Renal cortex interstitium (tissue), 11 donors: ENCODE data around the gene TBC1D4. TPM values are rescaled to one million over a fixed set of nuclear protein-coding genes. Genes with fewer than 3 reads are reported as not detected.

Experiments
- DNase-seq, 11 donors: peaks; one replicate each; pipeline ENCODE4 v3.0.0-alpha.2; 2013; ENCODE audit warnings: low read depth in 9 of 11, low spot score in 4 of 11; ENCODE audit errors: extremely low read depth in 1 of 11
- polyA plus RNA-seq, 3 donors: library from polyadenylated mRNA; unstranded; fragments of 120-200 nt; gene quantifications; one replicate each; pipeline ENCODE4 v1.2.1, GENCODE V29; 2013; ENCODE audit not compliant: insufficient read length in 3 of 3

Gene TBC1D4
- polyA plus RNA-seq, 3 donors, result 45.6 to 59.9 (median 47.5) TPM

- DNase-seq, result no peak
Observed at GRCh38 chr13:75404726-75405125, 77.2 kb downstream of the TBC1D4 start.

DNA sequence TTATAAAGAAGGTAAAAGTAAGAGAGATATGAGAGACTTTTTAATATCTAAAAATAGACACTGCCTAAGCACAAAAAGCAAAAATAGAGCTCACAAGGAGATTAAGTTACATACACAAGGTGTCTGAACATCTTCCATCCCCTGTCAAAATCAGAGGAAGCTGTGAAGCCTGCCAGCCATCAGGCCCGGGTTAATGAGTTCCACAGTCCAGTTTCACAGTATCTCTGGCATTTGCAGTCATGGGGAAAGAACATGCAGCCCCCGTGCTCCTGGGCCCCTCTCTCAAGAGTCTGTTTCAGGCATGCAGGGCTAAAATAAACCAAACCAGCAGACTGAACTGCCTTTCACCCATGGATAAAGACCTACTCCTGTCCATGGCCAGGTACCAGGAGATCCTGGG lies 79.2 kb downstream of the TBC1D4 start:
- peak in 6 of 11 donors; percentile 46 to 75 (median 63) for DNase-seq

GRCh38 chr13:75400775-75401174 lies 81.2 kb downstream of the TBC1D4 start:
- no peak for DNase-seq

DNA sequence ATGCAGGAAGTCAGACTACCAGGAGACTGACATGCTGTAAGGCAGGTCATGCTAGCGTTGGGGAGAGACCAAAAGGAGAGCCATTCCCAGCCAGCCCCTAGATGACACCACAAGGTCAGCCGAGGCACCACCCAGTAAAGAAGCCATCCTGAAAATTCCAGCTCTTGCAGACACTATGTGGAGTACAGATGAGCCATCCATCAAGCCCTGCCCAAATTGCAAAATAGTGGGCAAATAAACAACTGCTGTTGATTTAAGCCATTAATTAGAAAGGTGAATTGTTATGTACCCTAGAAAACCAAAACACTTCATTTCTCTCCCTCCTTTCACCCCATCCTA lies 82.1 kb downstream of the TBC1D4 start:
- DNase-seq, result no peak

GRCh38 chr13:75399168-75399878 lies 82.6 kb downstream of the TBC1D4 start:
- DNase-seq, result peak in 1 of 11 donors; percentile 36

DNA sequence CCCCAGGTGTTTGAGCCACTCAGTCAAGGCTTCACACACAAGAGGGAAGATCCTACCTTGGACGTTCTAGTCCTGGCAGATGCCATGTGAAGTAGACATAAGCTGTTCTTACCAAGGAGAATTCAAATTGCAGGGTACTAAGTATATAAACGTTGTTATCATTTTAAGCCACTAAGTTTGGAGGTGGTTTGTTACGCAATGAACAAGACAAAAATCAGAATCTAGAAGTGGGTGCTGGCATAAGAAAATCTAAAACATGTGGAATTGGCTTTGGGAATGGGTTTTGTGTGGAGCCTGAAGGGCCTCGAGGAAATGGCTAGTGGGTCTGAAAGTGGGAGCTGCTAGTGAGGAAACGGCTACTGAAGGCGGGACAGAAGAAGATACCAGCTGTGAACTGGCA lies 83.9 kb downstream of the TBC1D4 start:
- DNase-seq, result no peak

- DNase-seq, result no peak
Observed at GRCh38 chr13:75395901-75396300, 86.1 kb downstream of the TBC1D4 start.

DNA sequence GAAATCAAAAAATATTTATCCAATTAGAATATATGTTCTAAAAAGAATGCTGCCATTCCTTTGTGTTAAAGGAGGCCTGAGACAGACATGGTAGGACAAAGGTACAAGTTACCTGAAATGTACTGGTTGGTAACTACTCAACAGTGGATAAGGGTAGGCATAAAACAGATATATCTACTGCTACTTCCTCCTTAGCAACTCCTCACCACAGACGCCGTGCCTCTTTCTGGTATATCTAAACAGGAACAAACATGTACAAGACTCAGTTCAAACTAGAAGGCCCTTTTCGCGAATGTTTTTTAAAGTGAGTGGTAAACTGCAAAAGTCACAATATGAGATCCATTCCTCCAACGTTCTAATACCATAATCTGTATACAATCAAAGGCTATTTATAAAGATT lies 86.9 kb downstream of the TBC1D4 start:
- DNase-seq, result no peak

DNA sequence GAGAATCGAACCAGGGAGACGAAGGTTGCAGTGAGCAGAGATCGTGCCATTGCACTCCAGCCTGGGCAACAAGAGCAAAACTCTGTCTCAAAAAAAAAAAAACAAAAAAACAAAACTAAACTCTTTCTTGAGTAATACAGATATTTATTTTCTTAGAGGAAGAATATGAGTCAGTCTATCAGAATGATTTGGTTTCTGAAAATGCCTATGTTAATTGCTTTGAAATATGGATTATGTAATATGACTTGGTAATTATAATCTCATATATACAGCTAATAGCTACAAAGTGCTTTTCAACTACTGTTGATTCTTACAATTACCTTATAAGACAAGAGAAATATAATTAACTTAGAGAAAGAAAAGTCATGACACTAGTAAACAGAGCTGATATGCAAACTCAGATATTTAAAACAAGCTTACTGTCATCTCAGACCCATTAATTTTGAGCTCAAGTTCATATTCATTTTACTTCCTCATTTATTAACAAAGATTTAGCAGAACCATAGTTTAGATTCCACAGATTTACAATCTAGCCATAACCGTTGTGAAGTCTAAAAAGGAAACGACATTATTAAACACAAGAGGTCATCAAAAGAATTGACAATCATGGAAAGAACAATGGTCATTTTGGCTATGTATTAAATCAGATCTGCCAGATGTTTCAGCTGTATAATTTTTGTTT lies 88.0 kb downstream of the TBC1D4 start:
- DNase-seq, result no peak

DNA sequence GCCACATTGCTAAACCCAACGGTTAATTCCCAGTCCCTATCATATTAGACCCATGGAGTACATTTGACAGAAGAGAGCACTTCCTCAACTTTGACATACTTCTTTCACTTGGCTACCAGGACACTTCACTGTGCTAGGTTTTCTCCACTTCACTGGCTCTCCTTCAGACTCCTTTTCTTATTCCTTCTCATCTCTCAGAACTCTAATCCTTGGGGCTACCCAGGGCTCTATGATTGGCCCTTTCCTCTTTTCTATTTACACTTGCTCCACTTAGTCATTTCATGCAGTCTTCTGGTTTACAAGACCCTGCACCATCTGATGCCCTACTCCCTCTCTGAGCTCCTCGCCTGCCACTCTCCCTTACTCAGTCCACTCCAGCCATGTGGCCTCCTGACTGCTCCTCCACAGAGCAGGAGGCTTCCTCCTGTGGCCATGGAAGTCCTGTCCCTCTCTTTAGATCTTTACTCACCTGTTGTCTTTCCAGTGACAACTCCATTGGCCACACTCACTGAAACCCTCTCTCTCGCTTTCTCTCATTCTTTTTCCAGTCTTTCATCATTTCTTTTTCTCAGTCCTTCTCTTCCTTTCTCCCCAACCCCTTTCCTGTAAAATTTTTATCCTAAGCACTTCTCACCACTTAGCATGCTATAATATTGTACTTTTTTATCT lies 90.4 kb downstream of the TBC1D4 start:
- DNase-seq, result no peak

DNA sequence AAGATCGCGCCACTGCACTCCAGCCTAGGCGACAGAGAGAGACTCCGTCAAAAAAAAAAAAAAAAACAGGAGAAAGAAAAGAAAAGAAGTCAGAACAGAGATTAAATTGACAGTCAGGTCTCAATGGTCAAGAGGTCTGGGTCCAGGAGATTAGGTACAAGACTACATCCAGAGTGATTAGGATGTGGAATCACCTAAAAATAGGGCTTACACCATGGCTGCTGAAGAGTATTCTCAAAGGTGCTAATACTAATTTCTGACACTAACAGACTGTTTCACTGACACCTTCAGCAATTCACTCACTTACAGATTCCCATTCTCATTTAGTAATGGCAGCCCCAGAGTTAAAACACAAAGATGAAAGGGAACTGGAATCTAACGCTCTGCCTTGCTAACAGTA lies 91.7 kb downstream of the TBC1D4 start:
- DNase-seq, result no peak

DNA sequence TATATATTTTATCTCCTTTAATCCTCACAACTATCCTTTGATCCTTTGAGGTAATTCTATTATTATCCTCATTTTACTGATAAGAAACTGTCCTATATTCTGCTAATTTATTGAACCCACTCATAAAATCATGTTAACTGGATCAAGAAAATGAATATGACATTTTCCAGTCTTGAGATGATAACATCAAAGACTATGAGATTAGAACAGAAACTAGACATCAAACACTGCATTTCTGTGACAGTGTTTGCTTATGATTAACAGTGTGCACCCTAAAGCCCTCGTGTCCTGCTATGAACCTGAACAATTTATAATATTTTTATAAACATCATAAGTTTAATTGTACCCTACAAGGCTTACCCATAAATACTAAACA lies 96.3 kb downstream of the TBC1D4 start:
- DNase-seq, result no peak

- DNase-seq, result no peak
Observed at GRCh38 chr13:75384879-75385707, 96.9 kb downstream of the TBC1D4 start.

- DNase-seq, result no peak
Observed at GRCh38 chr13:75383064-75383715, 98.8 kb downstream of the TBC1D4 start.

- DNase-seq, result no peak
Observed at GRCh38 chr13:75378301-75378700, 103.7 kb downstream of the TBC1D4 start.

DNA sequence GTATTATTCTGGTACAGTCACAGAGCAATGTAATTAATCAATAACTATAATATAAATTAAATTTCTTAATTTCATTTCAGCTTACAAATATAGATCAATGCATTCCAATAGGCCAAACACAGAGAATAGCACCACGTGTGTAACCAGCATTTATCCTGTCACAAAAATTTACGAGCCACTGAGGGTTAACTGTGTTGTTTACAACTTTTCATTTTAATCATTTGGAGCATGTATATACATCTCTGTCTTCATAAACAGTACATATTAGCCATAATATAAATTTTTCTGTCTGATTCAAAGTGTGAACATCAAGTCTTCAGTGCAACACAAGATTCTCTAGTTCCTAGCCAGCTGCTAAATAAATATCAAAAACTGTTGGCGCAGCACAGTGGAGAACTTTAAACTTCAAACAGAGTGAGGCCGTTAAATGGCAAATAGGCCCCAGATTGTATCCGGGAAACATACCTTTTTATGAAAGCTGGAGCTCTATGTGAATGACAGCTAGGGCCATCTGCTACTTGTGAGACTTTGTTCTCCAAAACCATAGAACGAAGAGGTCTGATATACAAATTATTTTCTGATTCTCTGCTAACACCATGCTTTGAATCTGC lies 105.1 kb downstream of the TBC1D4 start:
- DNase-seq, result no peak

DNA sequence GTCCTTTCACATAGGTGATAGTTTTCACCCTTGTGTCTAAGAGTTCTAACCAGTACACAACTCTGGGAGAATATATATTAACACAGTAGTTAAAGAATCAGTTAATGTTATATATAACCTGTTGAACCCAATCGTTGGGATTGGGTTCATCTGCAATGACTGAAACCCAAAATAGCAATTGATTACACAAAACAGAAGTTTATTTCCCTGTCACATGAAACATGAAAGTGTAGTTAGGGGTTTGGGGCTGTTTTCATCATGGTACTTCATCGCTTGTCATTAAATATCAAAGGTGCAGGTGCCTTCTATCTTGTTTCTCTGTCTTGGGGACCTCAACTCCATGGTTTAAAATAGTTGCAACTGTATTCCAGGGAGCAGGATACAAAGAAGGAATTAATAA lies 106.6 kb downstream of the TBC1D4 start:
- DNase-seq, result no peak

GRCh38 chr13:75373988-75374387 lies 108.0 kb downstream of the TBC1D4 start:
- DNase-seq, result no peak
